Measurements from ENCODE around the gene FOXP1. TPM values are rescaled to one million over a fixed set of nuclear protein-coding genes. Genes with fewer than 3 reads are reported as not detected.

The FOXP1 gene
- polyA plus RNA-seq, 1 donor from 2014 or later, result 5.6 TPM

DNA sequence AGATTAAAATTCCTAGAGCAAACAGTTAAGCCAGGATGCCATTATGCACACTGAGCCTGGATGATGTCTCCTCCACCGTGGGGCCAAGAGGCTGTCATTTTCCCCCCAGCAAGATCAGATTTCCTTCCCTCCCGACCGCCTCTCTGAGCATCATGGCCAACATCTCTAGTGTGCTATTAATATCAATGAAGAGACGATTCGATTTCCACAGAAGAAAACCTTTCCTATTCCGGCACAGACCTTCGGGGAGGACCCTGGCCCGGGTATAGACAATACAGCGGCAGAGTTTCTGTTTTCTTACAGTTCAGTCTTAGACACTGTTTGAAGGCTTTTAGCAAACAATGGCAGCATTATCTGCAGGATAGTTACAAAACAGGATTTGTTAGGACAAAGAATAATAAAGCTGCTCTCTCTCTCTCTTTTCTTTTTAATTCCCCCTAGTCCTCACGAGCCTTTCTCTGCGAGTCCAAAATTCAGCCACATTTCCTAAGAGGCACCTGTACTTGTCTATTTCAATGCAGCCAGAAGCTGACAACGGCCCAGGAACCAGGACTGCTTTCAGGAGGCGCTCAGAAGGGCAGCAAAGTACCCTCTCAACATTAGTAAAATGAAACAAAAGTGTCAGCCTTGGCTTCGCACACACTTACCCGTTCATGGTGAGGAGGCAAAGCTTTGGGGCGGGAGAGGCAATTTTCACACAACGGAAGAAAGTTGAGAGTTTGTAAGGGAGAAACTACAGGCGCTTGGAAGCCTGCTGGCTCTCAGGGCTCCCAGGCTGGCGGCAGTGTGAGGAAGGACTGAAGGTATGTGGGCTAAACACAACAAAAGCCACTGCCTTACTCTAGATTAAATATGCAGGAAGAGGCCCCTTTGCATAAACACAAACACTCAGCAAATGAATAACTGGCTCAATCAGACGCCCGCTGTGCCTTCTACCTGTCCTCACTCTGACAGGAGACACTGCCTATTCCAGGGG lies 278.0 kb downstream of the FOXP1 start:
- Histone ChIP-seq H3K9me2 (ENCODE audit: insufficient read depth, low read length) (no peaks in the 10 kb centered on the region), H3K4me3 (ENCODE audit: low read length) (peak overlapping the region; percentile 54), H3K27me3 (ENCODE audit: insufficient read depth, low read depth, low read length) (no peaks in the 10 kb centered on the region), H3K9me3 (ENCODE audit: low read length) (no peaks in the 10 kb centered on the region), H3K27ac (ENCODE audit: low read length) (no peak overlapping the region), H3K4me2 (ENCODE audit: low read length) (peak overlapping the region; percentile 41), H3K9ac (ENCODE audit: low read length) (peak overlapping the region; percentile 37), H3K79me2 (replicated peaks; ENCODE audit: insufficient read depth, low read length) (no peaks in the 10 kb centered on the region), H3F3A (ENCODE audit: insufficient read depth, low read length, poor library complexity, severe bottlenecking) (no peaks in the 10 kb centered on the region), H2AFZ (ENCODE audit: low read depth, low read length) (peak overlapping the region; percentile 22), H3K36me3 (ENCODE audit: insufficient read depth, low read length) (no peaks in the 10 kb centered on the region), H4K20me1 (ENCODE audit: insufficient read depth) (no peaks in the 10 kb centered on the region)
- TF ChIP-seq SMC3 (conservative IDR thresholded peaks at IDR 0.05; ENCODE audit: poor library complexity), result no peak

DNA sequence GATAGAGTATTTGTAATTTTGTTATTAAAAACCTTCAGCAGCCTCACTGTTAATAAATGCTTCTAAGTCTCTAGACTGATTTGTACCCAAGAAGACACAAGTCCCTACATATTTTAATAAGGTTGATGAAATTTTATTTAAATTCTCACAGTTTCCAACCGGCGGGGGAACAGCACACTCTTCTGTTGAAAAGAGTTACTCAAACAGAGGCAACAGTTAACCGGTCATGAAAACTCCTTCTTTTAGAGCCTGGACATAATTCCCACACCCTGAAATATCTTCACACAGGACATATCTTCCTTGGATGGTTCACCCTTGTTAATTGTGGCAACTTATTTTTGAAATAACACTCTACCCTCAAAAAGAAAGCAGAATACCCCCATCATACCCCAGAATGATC lies 278.8 kb downstream of the FOXP1 start:
- TF ChIP-seq, protein P1, sequence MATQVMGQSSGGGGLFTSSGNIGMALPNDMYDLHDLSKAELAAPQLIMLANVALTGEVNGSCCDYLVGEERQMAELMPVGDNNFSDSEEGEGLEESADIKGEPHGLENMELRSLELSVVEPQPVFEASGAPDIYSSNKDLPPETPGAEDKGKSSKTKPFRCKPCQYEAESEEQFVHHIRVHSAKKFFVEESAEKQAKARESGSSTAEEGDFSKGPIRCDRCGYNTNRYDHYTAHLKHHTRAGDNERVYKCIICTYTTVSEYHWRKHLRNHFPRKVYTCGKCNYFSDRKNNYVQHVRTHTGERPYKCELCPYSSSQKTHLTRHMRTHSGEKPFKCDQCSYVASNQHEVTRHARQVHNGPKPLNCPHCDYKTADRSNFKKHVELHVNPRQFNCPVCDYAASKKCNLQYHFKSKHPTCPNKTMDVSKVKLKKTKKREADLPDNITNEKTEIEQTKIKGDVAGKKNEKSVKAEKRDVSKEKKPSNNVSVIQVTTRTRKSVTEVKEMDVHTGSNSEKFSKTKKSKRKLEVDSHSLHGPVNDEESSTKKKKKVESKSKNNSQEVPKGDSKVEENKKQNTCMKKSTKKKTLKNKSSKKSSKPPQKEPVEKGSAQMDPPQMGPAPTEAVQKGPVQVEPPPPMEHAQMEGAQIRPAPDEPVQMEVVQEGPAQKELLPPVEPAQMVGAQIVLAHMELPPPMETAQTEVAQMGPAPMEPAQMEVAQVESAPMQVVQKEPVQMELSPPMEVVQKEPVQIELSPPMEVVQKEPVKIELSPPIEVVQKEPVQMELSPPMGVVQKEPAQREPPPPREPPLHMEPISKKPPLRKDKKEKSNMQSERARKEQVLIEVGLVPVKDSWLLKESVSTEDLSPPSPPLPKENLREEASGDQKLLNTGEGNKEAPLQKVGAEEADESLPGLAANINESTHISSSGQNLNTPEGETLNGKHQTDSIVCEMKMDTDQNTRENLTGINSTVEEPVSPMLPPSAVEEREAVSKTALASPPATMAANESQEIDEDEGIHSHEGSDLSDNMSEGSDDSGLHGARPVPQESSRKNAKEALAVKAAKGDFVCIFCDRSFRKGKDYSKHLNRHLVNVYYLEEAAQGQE (IDR thresholded peaks at IDR 0.05; ENCODE audit: borderline replicate concordance), result no peak
- TF ChIP-seq POLR2AphosphoS5 (IDR thresholded peaks at IDR 0.05) (no peak), TAF1 (IDR thresholded peaks at IDR 0.05; ENCODE audit: low read depth) (no peak), EP300 (conservative IDR thresholded peaks at IDR 0.05; ENCODE audit: poor library complexity, severe bottlenecking) (no peak), MXI1 (conservative IDR thresholded peaks at IDR 0.05; ENCODE audit: poor library complexity, severe bottlenecking) (no peak), EZH2 (IDR thresholded peaks at IDR 0.05; ENCODE audit: borderline replicate concordance, insufficient read depth, low read length, poor library complexity, severe bottlenecking) (no peak), RAD21 (conservative IDR thresholded peaks at IDR 0.05) (peak; percentile 74), SMC3 (conservative IDR thresholded peaks at IDR 0.05; ENCODE audit: poor library complexity) (peak; percentile 72)
- TF ChIP-seq, protein P2, sequence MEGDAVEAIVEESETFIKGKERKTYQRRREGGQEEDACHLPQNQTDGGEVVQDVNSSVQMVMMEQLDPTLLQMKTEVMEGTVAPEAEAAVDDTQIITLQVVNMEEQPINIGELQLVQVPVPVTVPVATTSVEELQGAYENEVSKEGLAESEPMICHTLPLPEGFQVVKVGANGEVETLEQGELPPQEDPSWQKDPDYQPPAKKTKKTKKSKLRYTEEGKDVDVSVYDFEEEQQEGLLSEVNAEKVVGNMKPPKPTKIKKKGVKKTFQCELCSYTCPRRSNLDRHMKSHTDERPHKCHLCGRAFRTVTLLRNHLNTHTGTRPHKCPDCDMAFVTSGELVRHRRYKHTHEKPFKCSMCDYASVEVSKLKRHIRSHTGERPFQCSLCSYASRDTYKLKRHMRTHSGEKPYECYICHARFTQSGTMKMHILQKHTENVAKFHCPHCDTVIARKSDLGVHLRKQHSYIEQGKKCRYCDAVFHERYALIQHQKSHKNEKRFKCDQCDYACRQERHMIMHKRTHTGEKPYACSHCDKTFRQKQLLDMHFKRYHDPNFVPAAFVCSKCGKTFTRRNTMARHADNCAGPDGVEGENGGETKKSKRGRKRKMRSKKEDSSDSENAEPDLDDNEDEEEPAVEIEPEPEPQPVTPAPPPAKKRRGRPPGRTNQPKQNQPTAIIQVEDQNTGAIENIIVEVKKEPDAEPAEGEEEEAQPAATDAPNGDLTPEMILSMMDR (IDR thresholded peaks at IDR 0.05; ENCODE audit: poor library complexity, severe bottlenecking), result peak; percentile 66
- H4K20me1 ChIP-seq (ENCODE audit: insufficient read depth), result no peaks in the 10 kb centered on the region
- H3K4me2 ChIP-seq (ENCODE audit: low read length), result peak overlapping the region; percentile 17
- H3K79me2 ChIP-seq (replicated peaks; ENCODE audit: insufficient read depth, low read length), result no peaks in the 10 kb centered on the region
- H3K4me3 ChIP-seq (ENCODE audit: low read length), result peak overlapping the region; percentile 54
- H3K27me3 ChIP-seq (ENCODE audit: insufficient read depth, low read depth, low read length), result no peaks in the 10 kb centered on the region
- no peaks in the 10 kb centered on the region for H3K9me3 ChIP-seq (ENCODE audit: low read length)
- H3K9ac ChIP-seq (ENCODE audit: low read length), result peak overlapping the region; percentile 37
- no peaks in the 10 kb centered on the region for H3F3A ChIP-seq (ENCODE audit: insufficient read depth, low read length, poor library complexity, severe bottlenecking)
- no peaks in the 10 kb centered on the region for H3K9me2 ChIP-seq (ENCODE audit: insufficient read depth, low read length)
- H3K27ac ChIP-seq (ENCODE audit: low read length), result no peak overlapping the region
- H3K36me3 ChIP-seq (ENCODE audit: insufficient read depth, low read length), result no peaks in the 10 kb centered on the region
- no peak overlapping the region for H2AFZ ChIP-seq (ENCODE audit: low read depth, low read length)
